ENCODE data around the gene TUBB. TPM values are rescaled to one million over a fixed set of nuclear protein-coding genes. Genes with fewer than 3 reads are reported as not detected.
"Not testable (repeated sequence)": the region's sequence is repeated elsewhere in the genome, so short reads cannot be mapped to it uniquely, and the experiment has no call there.

TUBB gene
- total RNA-seq, 1 experiment from 2014 or later, result 2,101 TPM

DNA sequence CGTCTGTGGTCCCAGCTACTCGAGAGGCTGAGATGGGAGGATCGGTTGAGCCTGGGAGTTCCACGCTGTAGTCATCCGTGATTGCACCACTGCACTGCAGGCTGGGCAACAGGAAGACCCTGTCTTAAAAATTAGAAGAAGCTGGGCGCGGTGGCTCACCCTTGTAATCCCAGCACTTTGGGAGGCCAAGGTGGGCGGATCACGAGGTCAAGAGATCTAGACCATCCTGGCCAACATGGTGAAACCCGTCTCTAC, 1.8 kb downstream of the TUBB start:
- DNase-seq; H3K27me3 ChIP-seq (ENCODE audit: control insufficient read depth, insufficient read depth, low read length): not testable (repeated sequence)
- Histone ChIP-seq H3K36me3 (replicated peaks; ENCODE audit: control insufficient read depth, insufficient read depth, low read length) (peaks cover 30% of the 10 kb centered on the region), H3K4me3 (ENCODE audit: insufficient read depth, low read depth, low read length) (peak overlapping the region; percentile 78)

DNA sequence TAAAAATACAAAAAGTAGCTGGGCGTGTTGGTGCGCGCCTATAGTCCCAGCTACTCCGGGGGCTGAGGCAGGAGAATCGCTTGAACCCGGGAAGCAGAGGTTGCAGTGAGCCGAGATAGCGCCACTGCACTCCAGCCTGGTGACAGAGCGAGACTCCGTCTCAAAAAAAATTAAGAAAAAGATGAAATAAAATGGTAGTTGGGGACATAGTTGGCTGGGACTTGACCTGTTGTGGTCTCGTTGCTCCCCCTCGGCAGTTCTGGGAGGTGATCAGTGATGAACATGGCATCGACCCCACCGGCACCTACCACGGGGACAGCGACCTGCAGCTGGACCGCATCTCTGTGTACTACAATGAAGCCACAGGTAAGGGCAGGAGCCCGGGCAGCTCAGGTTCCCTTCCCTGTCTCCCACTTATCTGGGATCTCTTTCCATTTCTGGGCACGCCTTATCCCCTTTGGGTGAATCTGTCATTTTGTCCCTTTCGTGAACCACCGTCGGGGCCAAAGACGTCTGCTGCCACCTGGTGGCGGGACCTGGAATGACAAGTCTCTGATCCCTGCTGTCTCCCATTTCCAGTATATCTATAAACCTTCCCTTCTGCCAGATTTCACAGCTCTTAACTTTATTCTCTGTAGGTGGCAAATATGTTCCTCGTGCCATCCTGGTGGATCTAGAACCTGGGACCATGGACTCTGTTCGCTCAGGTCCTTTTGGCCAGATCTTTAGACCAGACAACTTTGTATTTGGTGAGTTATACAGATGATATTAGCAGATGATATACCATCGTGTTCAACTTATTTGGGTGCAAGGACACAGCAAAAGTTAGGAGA, 2.3 kb downstream of the TUBB start:
- Histone ChIP-seq H3K4me3 (ENCODE audit: insufficient read depth, low read depth, low read length) (peak overlapping the region; percentile 78), H3K36me3 (replicated peaks; ENCODE audit: control insufficient read depth, insufficient read depth, low read length) (peaks cover 30% of the 10 kb centered on the region), H3K27me3 (ENCODE audit: control insufficient read depth, insufficient read depth, low read length) (no peaks in the 10 kb centered on the region)
- DNase-seq, result peak; percentile 78

DNA sequence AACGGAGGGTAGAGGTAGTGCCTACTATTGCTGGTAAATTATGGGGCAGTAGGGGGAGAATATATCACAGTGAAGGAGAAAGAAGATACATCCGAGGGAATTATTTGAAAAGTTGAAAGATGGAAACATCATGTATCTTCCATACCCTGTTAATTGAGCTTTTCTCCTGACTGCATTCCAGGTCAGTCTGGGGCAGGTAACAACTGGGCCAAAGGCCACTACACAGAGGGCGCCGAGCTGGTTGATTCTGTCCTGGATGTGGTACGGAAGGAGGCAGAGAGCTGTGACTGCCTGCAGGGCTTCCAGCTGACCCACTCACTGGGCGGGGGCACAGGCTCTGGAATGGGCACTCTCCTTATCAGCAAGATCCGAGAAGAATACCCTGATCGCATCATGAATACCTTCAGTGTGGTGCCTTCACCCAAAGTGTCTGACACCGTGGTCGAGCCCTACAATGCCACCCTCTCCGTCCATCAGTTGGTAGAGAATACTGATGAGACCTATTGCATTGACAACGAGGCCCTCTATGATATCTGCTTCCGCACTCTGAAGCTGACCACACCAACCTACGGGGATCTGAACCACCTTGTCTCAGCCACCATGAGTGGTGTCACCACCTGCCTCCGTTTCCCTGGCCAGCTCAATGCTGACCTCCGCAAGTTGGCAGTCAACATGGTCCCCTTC, 3.1 kb downstream of the TUBB start:
- DNase-seq; H3K4me3 ChIP-seq (ENCODE audit: insufficient read depth, low read depth, low read length); H3K27me3 ChIP-seq (ENCODE audit: control insufficient read depth, insufficient read depth, low read length): not testable (repeated sequence)
- peaks cover 35% of the 10 kb centered on the region for H3K36me3 ChIP-seq (replicated peaks; ENCODE audit: control insufficient read depth, insufficient read depth, low read length)

DNA sequence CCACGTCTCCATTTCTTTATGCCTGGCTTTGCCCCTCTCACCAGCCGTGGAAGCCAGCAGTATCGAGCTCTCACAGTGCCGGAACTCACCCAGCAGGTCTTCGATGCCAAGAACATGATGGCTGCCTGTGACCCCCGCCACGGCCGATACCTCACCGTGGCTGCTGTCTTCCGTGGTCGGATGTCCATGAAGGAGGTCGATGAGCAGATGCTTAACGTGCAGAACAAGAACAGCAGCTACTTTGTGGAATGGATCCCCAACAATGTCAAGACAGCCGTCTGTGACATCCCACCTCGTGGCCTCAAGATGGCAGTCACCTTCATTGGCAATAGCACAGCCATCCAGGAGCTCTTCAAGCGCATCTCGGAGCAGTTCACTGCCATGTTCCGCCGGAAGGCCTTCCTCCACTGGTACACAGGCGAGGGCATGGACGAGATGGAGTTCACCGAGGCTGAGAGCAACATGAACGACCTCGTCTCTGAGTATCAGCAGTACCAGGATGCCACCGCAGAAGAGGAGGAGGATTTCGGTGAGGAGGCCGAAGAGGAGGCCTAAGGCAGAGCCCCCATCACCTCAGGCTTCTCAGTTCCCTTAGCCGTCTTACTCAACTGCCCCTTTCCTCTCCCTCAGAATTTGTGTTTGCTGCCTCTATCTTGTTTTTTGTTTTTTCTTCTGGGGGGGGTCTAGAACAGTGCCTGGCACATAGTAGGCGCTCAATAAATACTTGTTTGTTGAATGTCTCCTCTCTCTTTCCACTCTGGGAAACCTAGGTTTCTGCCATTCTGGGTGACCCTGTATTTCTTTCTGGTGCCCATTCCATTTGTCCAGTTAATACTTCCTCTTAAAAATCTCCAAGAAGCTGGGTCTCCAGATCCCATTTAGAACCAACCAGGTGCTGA, 3.9 kb downstream of the TUBB start:
- not testable (repeated sequence) for DNase-seq; H3K27me3 ChIP-seq (ENCODE audit: control insufficient read depth, insufficient read depth, low read length); H3K4me3 ChIP-seq (ENCODE audit: insufficient read depth, low read depth, low read length)
- peaks cover 35% of the 10 kb centered on the region for H3K36me3 ChIP-seq (replicated peaks; ENCODE audit: control insufficient read depth, insufficient read depth, low read length)

DNA sequence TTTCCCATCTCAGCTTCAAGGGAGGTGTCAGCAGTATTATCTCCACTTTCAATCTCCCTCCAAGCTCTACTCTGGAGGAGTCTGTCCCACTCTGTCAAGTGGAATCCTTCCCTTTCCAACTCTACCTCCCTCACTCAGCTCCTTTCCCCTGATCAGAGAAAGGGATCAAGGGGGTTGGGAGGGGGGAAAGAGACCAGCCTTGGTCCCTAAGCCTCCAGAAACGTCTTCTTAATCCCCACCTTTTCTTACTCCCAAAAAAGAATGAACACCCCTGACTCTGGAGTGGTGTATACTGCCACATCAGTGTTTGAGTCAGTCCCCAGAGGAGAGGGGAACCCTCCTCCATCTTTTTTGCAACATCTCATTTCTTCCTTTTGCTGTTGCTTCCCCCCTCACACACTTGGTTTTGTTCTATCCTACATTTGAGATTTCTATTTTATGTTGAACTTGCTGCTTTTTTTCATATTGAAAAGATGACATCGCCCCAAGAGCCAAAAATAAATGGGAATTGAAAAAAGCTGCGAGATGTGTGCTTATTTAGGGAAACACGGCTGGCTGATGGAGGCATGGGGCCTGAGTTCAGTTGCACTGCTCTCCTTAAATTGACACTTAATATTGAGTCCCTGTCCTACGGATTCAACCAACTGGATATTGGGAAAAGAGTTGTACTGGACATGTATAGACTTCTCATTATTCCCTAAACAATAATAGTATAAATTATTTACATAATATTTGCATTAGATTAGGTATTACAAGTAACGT, 4.9 kb downstream of the TUBB start:
- Histone ChIP-seq H3K36me3 (replicated peaks; ENCODE audit: control insufficient read depth, insufficient read depth, low read length) (peaks cover 42% of the 10 kb centered on the region), H3K27me3 (ENCODE audit: control insufficient read depth, insufficient read depth, low read length) (no peaks in the 10 kb centered on the region), H3K4me3 (ENCODE audit: insufficient read depth, low read depth, low read length) (no peak overlapping the region)
- DNase-seq, result no peak

DNA sequence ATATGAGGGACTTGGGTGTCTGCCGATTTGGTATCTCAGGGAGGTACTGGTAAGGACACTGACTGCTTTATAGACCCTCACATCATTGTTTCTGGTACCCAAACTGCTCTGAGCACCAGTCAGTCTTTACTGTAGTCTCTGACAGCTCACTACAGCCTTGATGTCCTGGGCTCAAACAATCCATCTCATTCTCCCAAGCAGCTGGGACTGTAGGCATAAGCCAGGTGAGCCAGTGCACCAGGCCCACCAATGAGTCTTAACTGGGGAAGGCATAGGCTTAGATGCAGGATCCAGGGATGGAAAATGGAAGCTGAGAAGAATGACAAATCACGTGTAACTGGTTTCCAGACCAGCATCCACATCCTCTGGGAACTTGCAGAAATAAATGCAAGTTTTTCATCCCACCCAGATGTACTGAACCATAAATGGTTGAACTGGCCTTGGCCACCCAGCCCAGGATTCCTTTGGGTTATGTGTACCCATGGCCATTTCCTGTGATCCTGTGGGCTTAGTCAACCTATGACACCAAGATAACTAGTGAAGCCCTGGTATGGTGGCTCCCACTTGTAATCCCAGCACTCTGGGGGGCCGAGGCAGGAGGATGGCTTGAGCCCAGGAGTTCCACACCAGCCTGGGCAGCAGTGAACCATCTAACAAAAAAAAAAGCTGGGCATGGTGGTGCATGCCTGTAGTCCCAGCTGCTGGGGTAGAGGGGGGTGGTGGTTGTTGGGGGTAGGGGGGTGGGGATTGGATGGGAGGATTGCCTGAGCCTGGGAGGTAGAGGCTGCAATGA, 5.8 kb downstream of the TUBB start:
- Histone ChIP-seq H3K27me3 (ENCODE audit: control insufficient read depth, insufficient read depth, low read length) (no peaks in the 10 kb centered on the region), H3K4me3 (ENCODE audit: insufficient read depth, low read depth, low read length) (no peak overlapping the region), H3K36me3 (replicated peaks; ENCODE audit: control insufficient read depth, insufficient read depth, low read length) (peaks cover 48% of the 10 kb centered on the region)
- DNase-seq, result peak; percentile 33

DNA sequence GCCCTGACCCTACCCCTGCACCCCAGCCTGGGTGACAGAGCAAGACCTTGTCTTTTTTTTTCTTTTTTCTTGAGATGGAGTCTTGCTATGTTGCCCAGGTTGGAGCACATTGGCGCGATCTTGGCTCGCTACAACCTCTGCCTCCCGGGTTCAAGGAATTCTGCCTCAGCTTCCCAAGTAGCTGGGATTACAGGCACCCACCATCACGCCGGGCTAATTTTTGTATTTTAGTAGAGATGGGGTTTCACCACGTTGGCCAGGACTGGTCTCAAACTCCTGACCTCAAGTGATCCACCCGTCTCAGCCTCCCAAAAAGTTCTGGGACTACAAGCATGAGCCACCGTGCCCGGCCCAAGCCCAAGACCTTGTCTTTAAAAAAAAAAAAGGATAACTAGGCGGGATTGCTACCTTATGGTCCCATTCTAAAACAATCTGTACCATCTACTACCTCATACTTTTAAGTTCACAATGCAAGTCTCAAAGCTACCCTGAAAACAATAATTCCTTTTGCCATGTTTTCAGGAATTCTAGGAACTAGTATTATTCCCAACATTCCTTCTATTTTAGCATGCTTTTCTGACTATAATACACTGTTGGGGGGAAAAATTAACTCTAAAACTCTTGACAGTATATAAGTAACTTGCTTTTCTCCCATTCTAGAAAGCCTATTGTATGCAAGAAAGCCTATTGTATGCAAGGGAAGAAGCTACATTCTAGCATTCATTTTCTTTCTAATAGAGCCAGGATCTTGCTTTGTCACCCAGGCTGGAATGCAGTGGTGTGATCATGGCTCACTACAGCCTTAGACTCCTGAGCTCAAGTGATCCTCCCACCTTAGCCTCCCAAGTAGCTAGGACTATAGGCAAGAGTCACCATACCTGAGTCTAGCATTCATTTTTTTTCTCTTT, 6.6 kb downstream of the TUBB start:
- no peaks in the 10 kb centered on the region for H3K27me3 ChIP-seq (ENCODE audit: control insufficient read depth, insufficient read depth, low read length)
- H3K4me3 ChIP-seq (ENCODE audit: insufficient read depth, low read depth, low read length), result no peak overlapping the region
- no peak for DNase-seq
- peaks cover 46% of the 10 kb centered on the region for H3K36me3 ChIP-seq (replicated peaks; ENCODE audit: control insufficient read depth, insufficient read depth, low read length)

DNA sequence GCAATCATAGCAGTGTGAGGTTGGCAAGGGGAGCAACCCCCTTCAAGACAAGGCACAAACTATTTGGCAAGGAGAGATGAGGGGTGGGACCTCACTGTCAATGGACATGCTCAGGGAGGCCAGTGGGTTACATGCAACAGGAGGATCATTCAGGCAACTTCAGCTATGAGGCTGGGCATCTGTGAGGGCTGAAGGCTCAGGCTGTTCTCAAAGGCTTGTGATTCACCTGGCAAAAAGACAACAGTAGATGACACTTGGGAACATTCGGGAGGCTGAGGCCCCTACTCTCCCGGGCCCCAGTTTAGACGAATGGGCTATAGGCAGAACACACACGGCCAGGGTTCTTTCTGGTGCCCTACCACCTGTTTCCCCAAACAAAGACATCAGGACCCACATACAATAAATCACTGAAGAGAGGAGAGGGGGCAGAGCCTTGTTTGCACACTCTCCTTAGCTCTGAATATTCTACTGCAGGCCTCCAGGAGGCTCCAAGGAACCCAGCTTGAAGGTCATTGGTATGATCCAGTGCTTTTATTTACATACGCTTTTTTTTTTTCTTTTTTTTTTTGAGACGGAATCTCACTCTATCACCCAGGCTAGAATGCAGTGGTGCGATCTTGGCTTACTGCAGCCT, 7.9 kb downstream of the TUBB start:
- peak; percentile 49 for DNase-seq
- H3K36me3 ChIP-seq (replicated peaks; ENCODE audit: control insufficient read depth, insufficient read depth, low read length), result peaks cover 36% of the 10 kb centered on the region
- H3K4me3 ChIP-seq (ENCODE audit: insufficient read depth, low read depth, low read length), result no peak overlapping the region
- no peaks in the 10 kb centered on the region for H3K27me3 ChIP-seq (ENCODE audit: control insufficient read depth, insufficient read depth, low read length)

DNA sequence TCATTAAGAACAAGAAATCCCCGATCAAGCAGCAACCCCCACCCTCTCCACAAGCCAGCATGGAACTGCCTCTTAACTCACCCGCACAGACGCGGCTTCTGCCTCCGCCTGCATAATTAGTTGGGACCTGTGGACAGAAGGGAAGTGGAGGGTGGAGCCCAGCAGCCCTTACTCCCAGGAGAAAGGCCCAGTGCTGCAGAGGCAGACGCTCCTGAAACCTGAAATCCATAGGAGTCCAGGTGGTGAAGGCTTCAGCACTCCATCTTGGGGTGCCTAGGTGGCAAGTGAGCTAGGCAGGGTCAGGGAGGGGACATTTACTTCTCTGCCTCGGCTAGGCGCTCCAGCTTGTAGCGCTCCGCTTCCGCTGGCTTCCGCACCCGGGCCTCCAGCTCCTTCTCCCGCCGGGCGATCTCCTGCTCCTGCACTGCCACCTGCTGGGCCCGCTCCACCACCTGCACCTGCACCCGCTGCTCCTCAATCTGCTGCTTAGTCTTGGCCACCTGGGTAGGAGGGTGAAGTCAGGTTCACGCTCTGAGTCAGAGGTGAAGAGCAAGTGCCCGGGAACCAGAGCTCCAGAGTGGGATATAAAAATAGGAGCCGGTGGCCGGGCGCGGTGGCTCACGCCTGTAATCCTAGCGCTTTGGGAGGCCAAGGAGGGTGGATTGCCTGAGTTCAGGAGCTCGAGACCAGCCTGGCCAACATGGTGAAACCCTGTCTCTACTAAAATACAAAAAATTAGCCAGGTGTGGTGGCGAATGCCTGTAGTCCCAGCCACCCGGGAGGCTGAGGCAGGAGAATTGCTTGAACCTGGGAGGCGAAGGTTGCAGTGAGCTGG, 10.7 kb downstream of the TUBB start:
- Histone ChIP-seq H3K27me3 (ENCODE audit: control insufficient read depth, insufficient read depth, low read length) (no peaks in the 10 kb centered on the region), H3K36me3 (replicated peaks; ENCODE audit: control insufficient read depth, insufficient read depth, low read length) (peaks cover 26% of the 10 kb centered on the region), H3K4me3 (ENCODE audit: insufficient read depth, low read depth, low read length) (no peak overlapping the region)
- DNase-seq, result peak; percentile 87

DNA sequence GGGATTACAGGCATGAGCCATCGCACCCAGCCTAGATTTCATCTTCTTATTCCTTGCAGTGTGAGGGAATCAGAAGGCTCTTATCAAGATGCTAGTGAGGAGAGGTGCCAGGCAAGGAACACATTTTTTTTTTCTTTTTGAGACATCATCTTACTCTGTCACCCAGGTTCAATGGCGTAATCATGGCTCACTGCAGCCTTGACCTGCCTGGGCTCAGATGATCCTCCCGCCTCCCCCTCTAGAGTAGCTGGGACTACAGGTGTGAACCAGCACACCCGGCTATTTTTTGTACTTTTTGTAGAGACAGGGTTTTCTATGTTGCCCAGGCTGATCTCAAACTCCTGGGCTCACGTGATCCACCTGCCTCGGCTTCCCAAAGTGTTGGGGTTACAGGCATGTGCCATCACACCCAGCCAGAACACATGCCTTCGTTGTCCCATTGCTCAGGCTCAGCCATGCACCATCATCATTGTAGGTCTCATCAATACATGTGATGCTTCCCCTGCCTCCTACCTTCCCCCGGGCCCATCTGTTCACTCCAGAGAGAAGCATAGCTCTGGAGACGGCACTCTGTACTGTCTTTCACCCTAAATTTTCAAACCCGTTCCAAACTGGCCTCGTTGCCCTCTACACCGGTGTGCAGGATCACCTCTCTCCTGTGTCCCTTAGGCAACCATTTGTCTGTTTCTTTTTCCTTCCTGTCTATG, 12.2 kb downstream of the TUBB start:
- no peak for DNase-seq
- H3K27me3 ChIP-seq (ENCODE audit: control insufficient read depth, insufficient read depth, low read length), result no peaks in the 10 kb centered on the region
- no peak overlapping the region for H3K4me3 ChIP-seq (ENCODE audit: insufficient read depth, low read depth, low read length)
- peaks cover 30% of the 10 kb centered on the region for H3K36me3 ChIP-seq (replicated peaks; ENCODE audit: control insufficient read depth, insufficient read depth, low read length)

DNA sequence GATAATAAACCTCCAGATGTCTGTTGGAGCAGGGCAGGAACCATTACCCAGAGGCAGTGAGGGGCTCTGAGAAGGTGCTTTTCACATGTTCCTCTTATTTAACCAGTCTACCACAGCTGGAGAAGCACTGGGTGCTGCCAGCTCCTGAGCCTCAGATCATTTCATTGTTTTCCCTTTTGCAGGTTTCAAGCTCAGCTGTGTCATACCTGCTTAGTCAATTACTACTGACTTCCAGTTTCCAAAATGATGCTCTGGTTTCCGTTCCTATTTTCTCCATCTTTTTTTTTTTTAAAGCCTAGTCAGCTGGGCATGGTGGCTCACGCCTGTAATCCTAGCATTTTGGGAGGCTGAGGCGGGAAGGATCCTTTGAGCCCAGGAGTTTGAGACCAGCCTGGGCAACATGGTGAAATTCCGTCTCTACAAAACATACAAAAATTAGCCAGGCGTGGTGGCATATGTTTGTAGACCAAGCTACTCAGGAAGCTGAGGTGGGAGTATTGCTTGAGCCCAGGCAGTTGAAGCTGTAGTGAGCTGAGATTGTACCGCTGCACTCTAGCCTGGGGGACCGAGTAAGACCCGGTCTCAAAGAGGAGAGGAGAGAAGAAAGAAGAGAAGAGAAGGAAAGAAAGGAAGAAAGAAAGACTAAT, 15.6 kb downstream of the TUBB start:
- H3K27me3 ChIP-seq (ENCODE audit: control insufficient read depth, insufficient read depth, low read length), result no peaks in the 10 kb centered on the region
- no peak overlapping the region for H3K4me3 ChIP-seq (ENCODE audit: insufficient read depth, low read depth, low read length)
- DNase-seq, result no peak
- H3K36me3 ChIP-seq (replicated peaks; ENCODE audit: control insufficient read depth, insufficient read depth, low read length), result peaks cover 27% of the 10 kb centered on the region

Measured in H7 (cell line).